CD4-positive, alpha-beta T cell (primary cell): ENCODE results near the gene NLRP9. TPM values are rescaled to one million over a fixed set of nuclear protein-coding genes. Genes with fewer than 3 reads are reported as not detected.

Experiments
- ATAC-seq: fragments of 200-7000 bp; cut with Tn5 transposase; one replicate; pipeline ENCODE4 v1.10.0; 2022; ENCODE audit warnings: mild to moderate bottlenecking; ENCODE audit not compliant: poor library complexity
- CTCF ChIA-PET: fragments of 350-600 bp; sonication (Branson Sonifier 250); formaldehyde crosslinking; loops from one replicate; lab custom pipeline; 2021; ENCODE audit warnings: antibody characterized with exemption, inconsistent platforms; lab: Charles Lee
- POLR2A ChIA-PET: fragments of 350-600 bp; sonication (Branson Sonifier 250); formaldehyde crosslinking; loops from one replicate; lab custom pipeline; 2021; ENCODE audit warnings: antibody characterized with exemption, inconsistent platforms; lab: Charles Lee
- DNase-seq, 14 experiments: peaks; one replicate each; pipeline ENCODE4 v3.0.0-alpha.2; 2013 to 2020; ENCODE audit warnings: mixed read lengths in 2 of 14
- H3K27ac ChIP-seq, 2 donors: one replicate each; pipeline versions ENCODE4 v1.5.1 to v1.7.0; 2013; ENCODE audit warnings: low read length in 2 of 2, low read depth in 1 of 2, mild to moderate bottlenecking in 1 of 2
- H3K27me3 ChIP-seq, 2 experiments: 1 replicate in 1 of 2; 2 replicates in 1 of 2; pipeline versions ENCODE4 v1.6.1 to v1.7.0; 2013; ENCODE audit warnings: low read length in 2 of 2, control low read depth in 1 of 2, mild to moderate bottlenecking in 1 of 2, moderate library complexity in 1 of 2; ENCODE audit not compliant: insufficient read depth in 2 of 2, control insufficient read depth in 1 of 2
- H3K36me3 ChIP-seq: one replicate; pipeline ENCODE4 v1.6.1; 2013; ENCODE audit warnings: low read length, control low read depth; ENCODE audit not compliant: insufficient read depth
- H3K4me1 ChIP-seq: one replicate; pipeline ENCODE4 v1.6.1; 2013; ENCODE audit warnings: low read length, control low read depth; ENCODE audit not compliant: insufficient read depth
- H3K4me3 ChIP-seq: one replicate; pipeline ENCODE4 v1.5.1; 2013; ENCODE audit warnings: mild to moderate bottlenecking, low read length, moderate library complexity
- H3K9me3 ChIP-seq, 2 experiments: 1 replicate in 1 of 2; 2 replicates in 1 of 2; pipeline versions ENCODE4 v1.6.1 to v1.7.0; 2013; ENCODE audit warnings: low read length in 2 of 2, mild to moderate bottlenecking in 2 of 2, control low read depth in 1 of 2, moderate library complexity in 1 of 2; ENCODE audit not compliant: control insufficient read depth in 1 of 2, insufficient read depth in 1 of 2
- H3K27ac Mint-ChIP-seq: one replicate; pipeline ENCODE4 v1.8.0; 2020; ENCODE audit warnings: mixed read lengths
- H3K27me3 Mint-ChIP-seq: one replicate; pipeline ENCODE4 v1.8.0; 2021; ENCODE audit warnings: mixed read lengths
- H3K36me3 Mint-ChIP-seq: one replicate; pipeline ENCODE4 v1.8.0; 2021; ENCODE audit warnings: low read depth, mixed read lengths
- H3K4me1 Mint-ChIP-seq: one replicate; pipeline ENCODE4 v1.8.0; 2021; ENCODE audit warnings: low read depth, mixed read lengths
- H3K4me3 Mint-ChIP-seq: one replicate; pipeline ENCODE4 v1.8.0; 2020; ENCODE audit warnings: mild to moderate bottlenecking, mixed read lengths
- H3K9me3 Mint-ChIP-seq: one replicate; pipeline ENCODE4 v1.8.0; 2020; ENCODE audit warnings: mixed read lengths
- intact Hi-C, 2 experiments: fragments of 100-400 bp; cut with DNase I in 1 of 2; cut with micrococcal nuclease in 1 of 2; formaldehyde crosslinking; loops; one replicate each; pipeline versions ENCODE4 v1.15.1 to v1.9.0; 2023 to 2025; cut with DNase I, micrococcal nuclease
- total RNA-seq, 174 experiments: library from RNA in 2 of 174; stranded (reverse) in 2 of 174; gene quantifications; one replicate each; pipeline ENCODE4 v1.2.3 and lab custom pipeline; 2021 to 2026
- TF ChIP-seq, protein P1 (sequence below): fragments of 200-600 bp; IDR thresholded peaks from one replicate; pipeline ENCODE4 v1.8.0; 2022; ENCODE audit warnings: antibody characterized with exemption, mild to moderate bottlenecking

The NLRP9 gene
- total RNA-seq, 2 experiments from 2014 or later: not detected

DNA sequence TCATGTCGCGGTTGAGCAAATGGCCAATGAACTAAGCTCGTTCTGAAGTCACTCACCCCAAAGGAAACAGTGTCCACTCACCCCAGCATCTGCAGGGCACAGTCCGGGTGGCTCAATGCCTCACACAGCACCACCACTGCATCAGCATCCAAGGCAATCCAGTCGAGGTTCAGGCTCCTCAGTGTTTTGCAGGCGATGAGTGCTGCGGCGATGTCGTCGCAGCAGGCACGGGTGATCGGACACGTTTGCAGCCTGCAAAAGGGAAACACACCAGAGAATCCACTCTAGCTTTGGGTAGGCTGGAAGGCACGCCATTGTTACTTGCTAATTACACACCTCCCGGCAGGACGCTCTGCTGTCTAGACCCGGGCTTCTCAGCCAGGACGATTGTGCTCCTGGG, 26.5 kb downstream of the NLRP9 start:
- TF ChIP-seq, protein P1, sequence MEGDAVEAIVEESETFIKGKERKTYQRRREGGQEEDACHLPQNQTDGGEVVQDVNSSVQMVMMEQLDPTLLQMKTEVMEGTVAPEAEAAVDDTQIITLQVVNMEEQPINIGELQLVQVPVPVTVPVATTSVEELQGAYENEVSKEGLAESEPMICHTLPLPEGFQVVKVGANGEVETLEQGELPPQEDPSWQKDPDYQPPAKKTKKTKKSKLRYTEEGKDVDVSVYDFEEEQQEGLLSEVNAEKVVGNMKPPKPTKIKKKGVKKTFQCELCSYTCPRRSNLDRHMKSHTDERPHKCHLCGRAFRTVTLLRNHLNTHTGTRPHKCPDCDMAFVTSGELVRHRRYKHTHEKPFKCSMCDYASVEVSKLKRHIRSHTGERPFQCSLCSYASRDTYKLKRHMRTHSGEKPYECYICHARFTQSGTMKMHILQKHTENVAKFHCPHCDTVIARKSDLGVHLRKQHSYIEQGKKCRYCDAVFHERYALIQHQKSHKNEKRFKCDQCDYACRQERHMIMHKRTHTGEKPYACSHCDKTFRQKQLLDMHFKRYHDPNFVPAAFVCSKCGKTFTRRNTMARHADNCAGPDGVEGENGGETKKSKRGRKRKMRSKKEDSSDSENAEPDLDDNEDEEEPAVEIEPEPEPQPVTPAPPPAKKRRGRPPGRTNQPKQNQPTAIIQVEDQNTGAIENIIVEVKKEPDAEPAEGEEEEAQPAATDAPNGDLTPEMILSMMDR: no peak
- Mint-ChIP-seq H3K4me3 (no peak overlapping the region), H3K4me1 (peaks cover 7% of the 10 kb centered on the region), H3K9me3 (peaks cover 6% of the 10 kb centered on the region), H3K36me3 (no peaks in the 10 kb centered on the region), H3K27ac (no peak overlapping the region), H3K27me3 (peaks cover 6% of the 10 kb centered on the region)
- H3K27me3 ChIP-seq: peaks cover 0 to 3% of the 10 kb centered on the region in 2 experiments
- intact Hi-C loops: no loop called here
- DNase-seq (no peak), ATAC-seq (no peak)
- peaks cover 0 to 5% of the 10 kb centered on the region in 2 experiments for H3K9me3 ChIP-seq
- POLR2A ChIA-PET: no interaction called here
- no peaks in the 10 kb centered on the region for H3K4me1 ChIP-seq
- H3K27ac ChIP-seq: no peak overlapping the region
- CTCF ChIA-PET: no interaction called here
- H3K4me3 ChIP-seq: no peak overlapping the region
- H3K36me3 ChIP-seq: no peaks in the 10 kb centered on the region

DNA sequence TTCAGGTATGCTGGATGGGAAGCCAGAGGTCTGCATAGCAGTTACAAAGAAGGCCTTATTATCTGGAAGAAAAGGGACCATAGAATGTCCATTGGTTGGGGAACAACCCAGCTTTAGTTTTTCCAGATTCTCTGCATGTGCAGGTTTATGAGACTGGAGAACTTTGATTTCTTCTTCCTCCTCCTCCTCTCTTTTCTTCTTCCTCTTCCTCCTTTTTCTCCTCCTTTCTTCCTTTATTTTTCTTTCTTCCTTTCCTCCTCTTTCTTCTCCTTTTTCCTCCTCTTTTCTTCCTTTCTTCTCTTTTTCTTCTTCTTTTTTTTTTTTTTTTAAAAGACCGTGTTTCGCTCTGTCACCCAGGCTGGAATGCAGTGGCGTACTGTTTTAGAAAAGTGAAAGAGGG, 32.2 kb downstream of the NLRP9 start:
- H3K9me3 Mint-ChIP-seq: no peaks in the 10 kb centered on the region
- H3K36me3 Mint-ChIP-seq: peaks cover 4% of the 10 kb centered on the region
- ChIA-PET CTCF (no interaction called here), POLR2A (no interaction called here)
- H3K27ac Mint-ChIP-seq: no peak overlapping the region
- TF ChIP-seq, protein P1: no peak
- Histone ChIP-seq H3K9me3 (peaks cover 0 to 8% of the 10 kb centered on the region in 2 experiments), H3K4me3 (no peak overlapping the region), H3K4me1 (no peaks in the 10 kb centered on the region), H3K36me3 (no peaks in the 10 kb centered on the region), H3K27ac (no peak overlapping the region), H3K27me3 (no peaks in the 10 kb centered on the region)
- DNase-seq: no peak
- no peak for ATAC-seq
- peaks cover 10% of the 10 kb centered on the region for H3K4me1 Mint-ChIP-seq
- H3K4me3 Mint-ChIP-seq: no peak overlapping the region
- intact Hi-C loops: no loop called here
- no peaks in the 10 kb centered on the region for H3K27me3 Mint-ChIP-seq

DNA sequence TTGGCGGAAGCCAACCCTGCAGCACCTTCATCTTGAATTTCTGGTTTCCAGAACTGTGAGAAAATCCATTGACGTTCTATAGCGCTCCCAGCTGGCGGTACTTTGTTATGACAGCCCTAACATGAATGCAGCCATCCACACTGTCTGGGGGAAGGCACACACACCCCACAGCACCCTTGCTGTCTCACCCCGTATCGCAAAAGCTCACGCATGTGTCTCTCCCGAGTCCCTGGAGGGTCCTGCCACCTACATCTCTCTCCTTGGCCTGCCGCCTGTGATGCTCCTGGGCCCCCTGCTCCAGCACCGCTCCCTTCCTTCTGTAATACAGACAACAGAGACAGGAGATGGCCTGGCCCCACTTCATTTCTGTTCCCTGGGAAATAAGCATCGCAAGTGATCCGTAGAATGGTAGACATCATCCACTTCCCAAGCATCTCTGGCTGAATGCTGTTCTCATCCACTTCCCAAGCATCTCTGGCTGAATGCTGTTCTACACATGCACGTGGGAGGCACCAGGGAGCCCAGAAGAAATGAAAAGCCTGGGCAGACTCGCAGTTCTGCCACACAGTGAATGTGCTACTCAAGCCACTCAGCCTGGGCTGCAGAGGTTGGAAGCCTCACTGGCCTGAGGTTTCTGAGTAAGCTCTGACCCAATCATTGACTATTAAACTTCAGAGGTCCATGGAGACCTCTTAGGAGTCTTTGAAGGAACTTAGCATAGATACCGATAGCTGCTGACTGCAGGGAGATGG, 33.5 kb downstream of the NLRP9 start:
- peaks cover 10% of the 10 kb centered on the region for H3K4me1 Mint-ChIP-seq
- no peak overlapping the region for H3K27ac Mint-ChIP-seq
- Histone ChIP-seq H3K36me3 (no peaks in the 10 kb centered on the region), H3K4me1 (no peaks in the 10 kb centered on the region), H3K27me3 (no peaks in the 10 kb centered on the region), H3K27ac (no peak overlapping the region), H3K4me3 (no peak overlapping the region), H3K9me3 (peaks cover 0 to 8% of the 10 kb centered on the region in 2 experiments)
- H3K4me3 Mint-ChIP-seq: no peak overlapping the region
- DNase-seq (peak in 1 of 14 experiments; percentile 12), ATAC-seq (no peak)
- peaks cover 4% of the 10 kb centered on the region for H3K36me3 Mint-ChIP-seq
- TF ChIP-seq, protein P1: no peak
- intact Hi-C loops: no loop called here
- CTCF ChIA-PET: no interaction called here
- no peaks in the 10 kb centered on the region for H3K9me3 Mint-ChIP-seq
- H3K27me3 Mint-ChIP-seq: no peaks in the 10 kb centered on the region
- POLR2A ChIA-PET: no interaction called here
